GM21367 (cell line): ENCODE data around the gene BARHL2.

ENCODE experiments used
- ATAC-seq: cut with Tn5 transposase; IDR thresholded peaks from one replicate; pipeline ENCODE4 v1.9.1; 2021; ENCODE audit not compliant: unreplicated experiment

The BARHL2 gene

GRCh38 chr1:90724926-90725656 is 8.0 kb upstream of the BARHL2 start:
- no peak for ATAC-seq

- ATAC-seq = no peak
Observed at GRCh38 chr1:90724361-90724760, 7.3 kb upstream of the BARHL2 start.

- ATAC-seq = no peak
Observed at GRCh38 chr1:90723590-90724108, 6.5 kb upstream of the BARHL2 start.

- no peak for ATAC-seq
Observed at GRCh38 chr1:90722874-90723589, 5.9 kb upstream of the BARHL2 start.

GRCh38 chr1:90721210-90722194 is 4.4 kb upstream of the BARHL2 start:
- peak; percentile 57 for ATAC-seq

GRCh38 chr1:90720145-90720636 is 3.1 kb upstream of the BARHL2 start:
- ATAC-seq = no peak

GRCh38 chr1:90719330-90720144 is 2.4 kb upstream of the BARHL2 start:
- no peak for ATAC-seq

- no peak for ATAC-seq
Observed at GRCh38 chr1:90718411-90719329, 1.6 kb upstream of the BARHL2 start.

GRCh38 chr1:90717665-90718410 is 736 bp upstream of the BARHL2 start:
- ATAC-seq = no peak

- ATAC-seq = no peak
Observed at GRCh38 chr1:90717356-90717664, 208 bp upstream of the BARHL2 start.

GRCh38 chr1:90716243-90716551 is 905 bp downstream of the BARHL2 start:
- no peak for ATAC-seq

GRCh38 chr1:90715309-90715708 is 1.8 kb downstream of the BARHL2 start:
- ATAC-seq = no peak

GRCh38 chr1:90714521-90714951 is 2.6 kb downstream of the BARHL2 start:
- no peak for ATAC-seq

- ATAC-seq = no peak
Observed at GRCh38 chr1:90713741-90714509, 3.2 kb downstream of the BARHL2 start.

- ATAC-seq = no peak
Observed at GRCh38 chr1:90712915-90713730, 4.0 kb downstream of the BARHL2 start.

- no peak for ATAC-seq
Observed at GRCh38 chr1:90712153-90712856, 4.8 kb downstream of the BARHL2 start.
